GM12874 (cell line): ENCODE data around the gene MAN1A2.

Experiments used
- TF ChIP-seq, protein P1 (sequence below): IDR thresholded peaks from 2 replicates; pipeline ENCODE4 v1.5.1; 2011; ENCODE audit warnings: low read depth, mild to moderate bottlenecking, control low read depth, low read length, moderate library complexity; ENCODE audit not compliant: insufficient read depth

MAN1A2 gene

GRCh38 chr1:117541003-117541402 lies 173.8 kb downstream of the MAN1A2 start:
- TF ChIP-seq, protein P1, sequence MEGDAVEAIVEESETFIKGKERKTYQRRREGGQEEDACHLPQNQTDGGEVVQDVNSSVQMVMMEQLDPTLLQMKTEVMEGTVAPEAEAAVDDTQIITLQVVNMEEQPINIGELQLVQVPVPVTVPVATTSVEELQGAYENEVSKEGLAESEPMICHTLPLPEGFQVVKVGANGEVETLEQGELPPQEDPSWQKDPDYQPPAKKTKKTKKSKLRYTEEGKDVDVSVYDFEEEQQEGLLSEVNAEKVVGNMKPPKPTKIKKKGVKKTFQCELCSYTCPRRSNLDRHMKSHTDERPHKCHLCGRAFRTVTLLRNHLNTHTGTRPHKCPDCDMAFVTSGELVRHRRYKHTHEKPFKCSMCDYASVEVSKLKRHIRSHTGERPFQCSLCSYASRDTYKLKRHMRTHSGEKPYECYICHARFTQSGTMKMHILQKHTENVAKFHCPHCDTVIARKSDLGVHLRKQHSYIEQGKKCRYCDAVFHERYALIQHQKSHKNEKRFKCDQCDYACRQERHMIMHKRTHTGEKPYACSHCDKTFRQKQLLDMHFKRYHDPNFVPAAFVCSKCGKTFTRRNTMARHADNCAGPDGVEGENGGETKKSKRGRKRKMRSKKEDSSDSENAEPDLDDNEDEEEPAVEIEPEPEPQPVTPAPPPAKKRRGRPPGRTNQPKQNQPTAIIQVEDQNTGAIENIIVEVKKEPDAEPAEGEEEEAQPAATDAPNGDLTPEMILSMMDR = no peak

- TF ChIP-seq, protein P1 = no peak
Observed at GRCh38 chr1:117541585-117541984, 174.3 kb downstream of the MAN1A2 start.

- TF ChIP-seq, protein P1 = no peak
Observed at GRCh38 chr1:117544509-117545109, 177.4 kb downstream of the MAN1A2 start.

DNA sequence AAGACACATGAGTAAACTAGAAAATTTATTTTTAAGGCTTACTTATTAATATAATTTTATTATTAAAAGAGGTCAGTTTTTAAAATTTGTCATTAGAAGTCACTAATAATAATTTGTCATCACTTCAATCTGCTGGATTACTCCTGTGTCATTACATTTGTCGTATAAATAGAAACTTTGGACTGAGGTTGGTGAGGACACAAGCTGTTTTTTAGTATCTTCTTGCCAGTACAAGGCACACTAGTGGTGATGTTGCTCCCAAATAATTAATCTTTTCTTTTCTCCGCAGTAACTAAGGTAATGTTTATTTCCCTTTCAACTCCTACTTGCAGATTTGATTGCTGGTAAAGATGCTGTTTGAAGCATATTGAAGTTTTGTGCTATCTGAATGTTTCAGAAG lies 179.2 kb downstream of the MAN1A2 start:
- TF ChIP-seq, protein P1 = no peak

DNA sequence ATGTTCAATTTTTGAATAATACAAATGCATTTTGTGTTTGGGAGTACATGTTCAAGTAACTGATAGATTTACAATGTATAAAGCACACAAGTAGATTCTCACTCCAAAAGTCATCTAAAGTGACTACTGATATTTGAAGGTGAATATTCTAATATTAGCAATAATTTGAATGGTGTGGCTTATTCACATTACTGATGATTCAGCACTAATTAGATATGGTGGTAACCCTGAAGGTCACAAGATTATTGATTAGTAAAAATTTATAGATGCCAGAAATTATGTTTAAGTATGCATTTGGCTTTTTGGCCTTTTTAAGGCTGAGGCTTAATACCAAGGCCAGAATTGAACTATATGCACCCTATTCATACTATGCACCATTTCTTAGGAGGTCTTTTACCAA lies 186.2 kb downstream of the MAN1A2 start:
- TF ChIP-seq, protein P1 = no peak

GRCh38 chr1:117555806-117556205 lies 188.6 kb downstream of the MAN1A2 start:
- TF ChIP-seq, protein P1 = no peak

GRCh38 chr1:117556341-117556740 lies 189.1 kb downstream of the MAN1A2 start:
- TF ChIP-seq, protein P1 = no peak
